Heart left ventricle (tissue), 16 donors: Measurements from ENCODE around the gene ETS2. TPM values are rescaled to one million over a fixed set of nuclear protein-coding genes. Genes with fewer than 3 reads are reported as not detected.

ENCODE experiments used
- ATAC-seq, 4 donors: fragments of 200-7000 bp; cut with Tn5 transposase; one replicate each; pipeline ENCODE4 v1.9.1; 2020 to 2022; ENCODE audit warnings: moderate library complexity in 4 of 4, mild to moderate bottlenecking in 3 of 4, moderate number of reproducible peaks in 1 of 4
- DNase-seq, 5 donors: peaks; one replicate each; pipeline ENCODE4 v3.0.0-alpha.2; 2020
- H3K27ac ChIP-seq, 12 donors: fragments of 200-600 bp; sonication (generic) in 4 of 12; one replicate each; pipeline versions ENCODE4 v1.5.0 to v1.8.0; 2016 to 2022; ENCODE audit warnings: mild to moderate bottlenecking in 2 of 12
- H3K27me3 ChIP-seq, 9 donors: fragments of 200-600 bp; sonication (generic) in 2 of 9; one replicate each; pipeline versions ENCODE4 v1.5.1 to v1.8.0; 2016 to 2022; ENCODE audit warnings: mild to moderate bottlenecking in 3 of 9
- H3K36me3 ChIP-seq, 9 donors: fragments of 200-600 bp; sonication (generic) in 2 of 9; one replicate each; pipeline versions ENCODE4 v1.5.0 to v1.8.0; 2018 to 2022; ENCODE audit warnings: mild to moderate bottlenecking in 2 of 9
- H3K4me1 ChIP-seq, 12 donors: fragments of 200-600 bp; sonication (generic) in 4 of 12; one replicate each; pipeline versions ENCODE4 v1.5.0 to v1.8.0; 2016 to 2022; ENCODE audit warnings: mild to moderate bottlenecking in 3 of 12
- H3K4me3 ChIP-seq, 12 donors: fragments of 200-600 bp; sonication (generic) in 4 of 12; one replicate each; pipeline versions ENCODE4 v1.5.0 to v1.8.0; 2017 to 2022; ENCODE audit warnings: mild to moderate bottlenecking in 9 of 12, moderate library complexity in 4 of 12
- H3K9me3 ChIP-seq, 12 donors: fragments of 200-600 bp; sonication (generic) in 4 of 12; one replicate each; pipeline versions ENCODE4 v1.5.0 to v1.8.0; 2016 to 2022; ENCODE audit warnings: mild to moderate bottlenecking in 1 of 12
- POLR2A ChIP-seq, 2 donors: fragments of 450-650 bp; IDR thresholded peaks; one replicate each; pipeline ENCODE4 v1.6.1; 2017; ENCODE audit warnings: antibody characterized with exemption in 2 of 2, mild to moderate bottlenecking in 2 of 2, moderate library complexity in 2 of 2
- WGBS, 4 donors: extraction: QIAGEN DNeasy Blood & Tissue Kit in 2 of 4; methylation state at CpG; one replicate each; pipeline versions ENCODE4 v1.1.5 to v1.1.7; 2013 to 2018; 5-methylcytosine and 5-hydroxymethylcytosine counted together
- intact Hi-C, 10 donors: fragments of 100-400 bp; cut with DNase I; formaldehyde crosslinking; loops; one replicate each; pipeline versions ENCODE4 v1.11.1 to v1.14.2; 2022
- polyA plus RNA-seq, 2 donors: library from polyadenylated mRNA; stranded (reverse); fragments of 200-250 nt; gene quantifications; one replicate each; pipeline ENCODE4 v1.2.3, GENCODE V29; 2013
- total RNA-seq, 9 donors: library from RNA; depleted of rRNA in 2 of 9; stranded (reverse); fragments of >200 nt in 2 of 9; fragmentation: NEBNext Ultra II Directional in 3 of 9; extraction: Animal tissue kit (Norgen Biotek cat#: 25700) in 3 of 9; gene quantifications; one replicate each; pipeline versions ENCODE4 v1.1.0 to v1.2.4, GENCODE V29; 2016 to 2023
- TF ChIP-seq, protein P1 (sequence below), 12 donors: fragments of 200-600 bp; sonication (generic) in 4 of 12; IDR thresholded peaks; one replicate each; pipeline versions ENCODE4 v1.5.0 to v1.8.0; 2018 to 2022; ENCODE audit warnings: antibody characterized with exemption in 12 of 12, mild to moderate bottlenecking in 5 of 12
- donor health status: ischemic (EF 13 %, LVEDD 7.1; RV severe dilation, severe dysfunction).
- donor health status: healthy with polysubstance abuse.
- donor health status: DM: no; HTN: yes; CAD: no.
- donor health status: DM: no; HTN: no; CAD: no.
- donor health status: ischemic (EF 25% LVEDD 6.9; RV normal size, moderate dysfunction).
- donor health status: ischemic (EF 25% LVEDD 5.7; RV mildly dilated, moderate dysfunction).
- donor health status: healthy.
- donor health status: DM: yes; HTN: yes; CAD: no.
- donor health status: ischemic (EF 35%, LVEDD 5.7; RV mildly dilated, moderate dysfunction).
- donor health status: nonischemic (EF 11% LVEDD 7.7; RV severe dilation, severe dysfunction).
- donor health status: DM: yes; HTN: yes; CAD: no.
- donor health status: PGD.
- donor health status: ischemic (EF 29% LVEDD 5.4; RV normal size, mild dysfunction).
- donor health status: nonischemic (EF 23%, LVEDD 6.1; RV moderate dilation, normal function).

ETS2 gene
- total and polyA plus RNA-seq, 11 donors = 19.0 to 92.7 (median 41.0) TPM

DNA sequence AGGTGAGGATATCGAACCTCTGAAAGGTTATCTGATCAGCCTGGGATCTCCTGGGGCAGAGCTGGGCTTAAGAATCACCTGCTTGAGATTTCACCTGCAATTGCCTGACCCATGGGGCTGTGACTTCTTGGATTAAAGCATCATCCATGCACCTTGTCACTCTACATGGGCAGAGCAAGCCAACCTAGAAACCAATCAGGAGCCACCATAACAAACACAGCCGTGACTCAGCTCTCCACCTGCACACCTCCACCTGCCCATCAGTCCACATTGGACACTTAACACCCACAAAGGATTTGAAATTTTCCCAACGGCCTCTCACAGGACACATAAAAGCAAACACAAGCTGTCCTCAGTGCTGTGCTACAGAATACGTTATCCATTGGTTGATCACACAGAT is 35.1 kb upstream of the ETS2 start:
- Histone ChIP-seq H3K4me3 (no peak overlapping the region), H3K27me3 (no peaks in the 10 kb centered on the region), H3K36me3 (no peaks in the 10 kb centered on the region), H3K27ac (no peak overlapping the region), H3K9me3 (peaks cover 0 to 6% (median 0%) of the 10 kb centered on the region in 12 donors), H3K4me1 (peaks cover 0 to 53% (median 0%) of the 10 kb centered on the region in 12 donors)
- TF ChIP-seq POLR2A (IDR thresholded peaks at IDR 0.05) = no peak
- TF ChIP-seq, protein P1, sequence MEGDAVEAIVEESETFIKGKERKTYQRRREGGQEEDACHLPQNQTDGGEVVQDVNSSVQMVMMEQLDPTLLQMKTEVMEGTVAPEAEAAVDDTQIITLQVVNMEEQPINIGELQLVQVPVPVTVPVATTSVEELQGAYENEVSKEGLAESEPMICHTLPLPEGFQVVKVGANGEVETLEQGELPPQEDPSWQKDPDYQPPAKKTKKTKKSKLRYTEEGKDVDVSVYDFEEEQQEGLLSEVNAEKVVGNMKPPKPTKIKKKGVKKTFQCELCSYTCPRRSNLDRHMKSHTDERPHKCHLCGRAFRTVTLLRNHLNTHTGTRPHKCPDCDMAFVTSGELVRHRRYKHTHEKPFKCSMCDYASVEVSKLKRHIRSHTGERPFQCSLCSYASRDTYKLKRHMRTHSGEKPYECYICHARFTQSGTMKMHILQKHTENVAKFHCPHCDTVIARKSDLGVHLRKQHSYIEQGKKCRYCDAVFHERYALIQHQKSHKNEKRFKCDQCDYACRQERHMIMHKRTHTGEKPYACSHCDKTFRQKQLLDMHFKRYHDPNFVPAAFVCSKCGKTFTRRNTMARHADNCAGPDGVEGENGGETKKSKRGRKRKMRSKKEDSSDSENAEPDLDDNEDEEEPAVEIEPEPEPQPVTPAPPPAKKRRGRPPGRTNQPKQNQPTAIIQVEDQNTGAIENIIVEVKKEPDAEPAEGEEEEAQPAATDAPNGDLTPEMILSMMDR (IDR thresholded peaks at IDR 0.05) = no peak
- DNase-seq (no peak), ATAC-seq (no peak)
- intact Hi-C loops = no loop called here
- WGBS, 4 donors = 82 to 90% (median 90%) methylated on average over 4 of the region's 4 CpGs

DNA sequence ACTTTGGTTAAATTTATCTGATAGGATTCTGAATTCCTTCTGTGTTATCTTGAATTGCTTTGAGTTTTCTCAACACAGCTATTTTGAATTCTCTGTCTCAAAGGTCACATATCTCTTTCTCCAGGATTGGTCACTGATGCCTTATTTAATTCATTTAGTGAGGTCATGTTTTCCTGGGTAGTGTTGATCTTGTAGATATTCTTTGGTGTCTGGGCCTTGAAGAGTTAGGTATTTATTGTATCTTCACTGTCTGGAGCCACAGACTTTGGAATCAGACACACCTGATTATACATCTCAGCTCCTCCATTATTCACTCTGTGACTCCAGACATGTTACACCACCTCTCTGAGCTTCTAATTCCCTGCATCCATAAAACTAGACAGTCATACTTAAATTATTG is 34.2 kb upstream of the ETS2 start:
- Histone ChIP-seq H3K36me3 (no peaks in the 10 kb centered on the region), H3K27me3 (no peaks in the 10 kb centered on the region), H3K9me3 (no peaks in the 10 kb centered on the region), H3K4me3 (no peak overlapping the region), H3K27ac (no peak overlapping the region), H3K4me1 (peaks cover 0 to 53% (median 0%) of the 10 kb centered on the region in 12 donors)
- DNase-seq (no peak), ATAC-seq (no peak)
- TF ChIP-seq, protein P1 (IDR thresholded peaks at IDR 0.05) = no peak
- no peak for TF ChIP-seq POLR2A (IDR thresholded peaks at IDR 0.05)
- intact Hi-C loops = no loop called here

DNA sequence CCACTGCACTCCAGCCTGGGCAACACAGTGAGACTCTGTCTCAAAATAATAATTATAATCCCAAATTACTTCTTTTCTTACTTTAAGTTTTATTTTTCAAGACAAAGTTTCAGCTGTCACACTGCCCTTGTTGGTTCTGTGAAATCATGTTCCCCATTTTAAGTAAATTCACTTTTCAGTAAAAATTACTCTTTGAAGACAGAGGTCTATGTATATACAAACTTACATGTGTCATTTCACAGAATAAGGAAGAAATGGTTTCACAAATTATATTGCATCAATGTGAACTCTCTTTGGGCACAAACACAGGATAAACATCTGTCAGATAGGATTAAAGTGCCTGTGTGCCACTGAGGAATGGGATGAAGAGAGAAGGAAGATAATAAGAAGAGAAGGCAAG is 33.1 kb upstream of the ETS2 start:
- peaks cover 0 to 51% (median 0%) of the 10 kb centered on the region in 12 donors for H3K4me1 ChIP-seq
- no peak for TF ChIP-seq POLR2A (IDR thresholded peaks at IDR 0.05)
- TF ChIP-seq, protein P1 (IDR thresholded peaks at IDR 0.05) = no peak
- intact Hi-C loops = no loop called here
- ATAC-seq (no peak), DNase-seq (no peak)
- no peaks in the 10 kb centered on the region for H3K9me3 ChIP-seq
- H3K27ac ChIP-seq = peak overlapping the region in 5 of 12 donors; percentile 4 to 35 (median 21)
- no peaks in the 10 kb centered on the region for H3K27me3 ChIP-seq
- no peak overlapping the region for H3K4me3 ChIP-seq
- no peaks in the 10 kb centered on the region for H3K36me3 ChIP-seq

DNA sequence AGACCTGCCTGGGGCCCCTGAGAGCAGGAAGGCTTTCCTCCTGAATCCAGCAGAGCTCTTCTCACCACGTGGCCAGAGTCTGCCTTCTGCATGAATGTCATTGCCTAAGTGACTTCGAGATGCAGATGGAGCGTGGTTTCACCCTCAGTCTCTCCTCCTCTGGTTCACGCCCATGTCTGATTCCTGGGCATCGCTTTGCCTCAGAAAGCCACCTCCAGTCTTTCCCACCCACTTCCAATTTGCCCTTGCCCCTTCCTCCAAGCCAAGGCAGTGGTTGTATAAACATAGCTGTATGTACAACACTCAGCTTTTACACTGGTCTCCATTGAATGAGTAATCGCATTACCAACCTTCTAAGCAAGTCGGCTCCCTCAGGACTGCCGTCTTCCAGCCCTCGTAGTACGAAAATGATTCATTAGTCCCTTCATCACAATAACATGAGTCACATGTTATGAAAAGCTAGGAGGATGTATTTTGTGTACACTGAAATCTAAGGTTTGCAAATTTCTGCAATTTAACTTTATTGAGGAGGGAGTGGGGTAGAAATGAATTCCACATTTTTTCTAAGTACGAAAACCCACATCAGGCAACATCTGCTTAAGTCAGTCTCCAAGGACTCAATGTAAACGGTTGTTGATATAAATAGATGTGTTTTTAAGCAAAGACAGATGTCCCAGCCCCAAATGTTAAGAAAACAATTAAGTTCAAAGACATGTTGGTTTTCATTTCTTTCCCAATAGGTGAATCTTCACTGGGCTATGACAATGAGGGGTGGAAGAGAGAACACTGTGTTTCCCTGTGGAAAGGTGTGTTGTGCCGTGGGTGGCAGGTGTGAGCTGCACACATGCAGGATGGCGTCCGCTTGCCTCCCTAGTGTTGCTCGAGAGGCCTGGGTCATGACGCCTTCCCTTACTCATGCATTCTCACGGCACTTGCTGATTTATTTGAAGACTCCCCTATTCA is 32.3 kb upstream of the ETS2 start:
- Histone ChIP-seq H3K4me3 (no peak overlapping the region), H3K27ac (peak overlapping the region in 7 of 12 donors; percentile 11 to 40 (median 25)), H3K27me3 (no peaks in the 10 kb centered on the region), H3K36me3 (no peaks in the 10 kb centered on the region), H3K9me3 (peaks cover 0 to 5% (median 0%) of the 10 kb centered on the region in 12 donors), H3K4me1 (peaks cover 0 to 50% (median 0%) of the 10 kb centered on the region in 12 donors)
- intact Hi-C loops = no loop called here
- WGBS, 4 donors = 71 to 78% (median 75%) methylated on average over 18 of the region's 18 CpGs
- no peak for TF ChIP-seq POLR2A (IDR thresholded peaks at IDR 0.05)
- TF ChIP-seq, protein P1 (IDR thresholded peaks at IDR 0.05) = no peak
- peak in 3 of 4 donors; percentile 60 to 95 (median 80) for ATAC-seq
- DNase-seq = peak in 2 of 5 donors; percentile 52 to 69
